ENCODE data around the gene IL1RAP.

IL1RAP gene

GRCh38 chr3:190575437-190576185 lies 61.7 kb downstream of the IL1RAP start:
- no peak for TF ChIP-seq CTCF (IDR thresholded peaks at IDR 0.05; ENCODE audit: extremely low read depth, insufficient read depth, missing control alignments)
- in situ Hi-C loops (cut with MboI; ENCODE audit: low pct_unique_long_range_greater_than_20kb, low sequenced_read_pairs, unreplicated experiment), result no loop called here
- DNase-seq (ENCODE audit: low spot score), result no peak

GRCh38 chr3:190577225-190577624 lies 63.3 kb downstream of the IL1RAP start:
- no peak for TF ChIP-seq CTCF (IDR thresholded peaks at IDR 0.05; ENCODE audit: extremely low read depth, insufficient read depth, missing control alignments)
- in situ Hi-C loops (cut with MboI; ENCODE audit: low pct_unique_long_range_greater_than_20kb, low sequenced_read_pairs, unreplicated experiment), result no loop called here
- no peak for DNase-seq (ENCODE audit: low spot score)

- in situ Hi-C loops (cut with MboI; ENCODE audit: low pct_unique_long_range_greater_than_20kb, low sequenced_read_pairs, unreplicated experiment), result no loop called here
- DNase-seq (ENCODE audit: low spot score), result no peak
- no peak for TF ChIP-seq CTCF (IDR thresholded peaks at IDR 0.05; ENCODE audit: extremely low read depth, insufficient read depth, missing control alignments)
These were observed 65.7 kb downstream of the IL1RAP start for GRCh38 chr3:190579514-190580137.

GRCh38 chr3:190580417-190580816 lies 66.5 kb downstream of the IL1RAP start:
- in situ Hi-C loops (cut with MboI; ENCODE audit: low pct_unique_long_range_greater_than_20kb, low sequenced_read_pairs, unreplicated experiment), result no loop called here
- TF ChIP-seq CTCF (IDR thresholded peaks at IDR 0.05; ENCODE audit: extremely low read depth, insufficient read depth, missing control alignments), result no peak
- DNase-seq (ENCODE audit: low spot score), result no peak

- in situ Hi-C loops (cut with MboI; ENCODE audit: low pct_unique_long_range_greater_than_20kb, low sequenced_read_pairs, unreplicated experiment), result no loop called here
- TF ChIP-seq CTCF (IDR thresholded peaks at IDR 0.05; ENCODE audit: extremely low read depth, insufficient read depth, missing control alignments), result no peak
- no peak for DNase-seq (ENCODE audit: low spot score)
These were observed 67.2 kb downstream of the IL1RAP start for GRCh38 chr3:190581041-190581541.

- no peak for TF ChIP-seq CTCF (IDR thresholded peaks at IDR 0.05; ENCODE audit: extremely low read depth, insufficient read depth, missing control alignments)
- in situ Hi-C loops (cut with MboI; ENCODE audit: low pct_unique_long_range_greater_than_20kb, low sequenced_read_pairs, unreplicated experiment), result no loop called here
- no peak for DNase-seq (ENCODE audit: low spot score)
These were observed 68.8 kb downstream of the IL1RAP start for GRCh38 chr3:190582667-190583066.
